Measurements from ENCODE around the gene KLRD1.
"Not testable (repeated sequence)": the region's sequence is repeated elsewhere in the genome, so short reads cannot be mapped to it uniquely, and the experiment has no call there.

KLRD1 gene

DNA sequence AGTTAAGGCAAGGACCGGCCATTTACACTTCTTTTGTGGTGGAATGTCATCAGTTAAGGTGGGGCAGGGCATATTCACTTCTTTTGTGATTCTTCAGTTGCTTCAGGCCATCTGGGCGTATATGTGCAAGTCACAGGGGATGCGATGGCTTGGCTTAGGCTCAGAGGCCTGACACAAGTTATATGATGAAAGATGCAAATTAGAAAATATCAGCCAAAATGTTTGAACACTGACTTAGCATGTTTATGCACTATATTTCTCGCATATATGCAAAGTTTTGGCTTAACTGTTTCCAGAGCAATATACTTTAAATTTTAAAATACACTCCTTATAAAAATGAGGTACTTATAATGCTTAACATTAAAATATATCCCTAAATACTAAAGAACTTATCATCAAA, 30.8 kb downstream of the KLRD1 start:
- DNase-seq (ENCODE audit: low read depth): not testable (repeated sequence)

DNA sequence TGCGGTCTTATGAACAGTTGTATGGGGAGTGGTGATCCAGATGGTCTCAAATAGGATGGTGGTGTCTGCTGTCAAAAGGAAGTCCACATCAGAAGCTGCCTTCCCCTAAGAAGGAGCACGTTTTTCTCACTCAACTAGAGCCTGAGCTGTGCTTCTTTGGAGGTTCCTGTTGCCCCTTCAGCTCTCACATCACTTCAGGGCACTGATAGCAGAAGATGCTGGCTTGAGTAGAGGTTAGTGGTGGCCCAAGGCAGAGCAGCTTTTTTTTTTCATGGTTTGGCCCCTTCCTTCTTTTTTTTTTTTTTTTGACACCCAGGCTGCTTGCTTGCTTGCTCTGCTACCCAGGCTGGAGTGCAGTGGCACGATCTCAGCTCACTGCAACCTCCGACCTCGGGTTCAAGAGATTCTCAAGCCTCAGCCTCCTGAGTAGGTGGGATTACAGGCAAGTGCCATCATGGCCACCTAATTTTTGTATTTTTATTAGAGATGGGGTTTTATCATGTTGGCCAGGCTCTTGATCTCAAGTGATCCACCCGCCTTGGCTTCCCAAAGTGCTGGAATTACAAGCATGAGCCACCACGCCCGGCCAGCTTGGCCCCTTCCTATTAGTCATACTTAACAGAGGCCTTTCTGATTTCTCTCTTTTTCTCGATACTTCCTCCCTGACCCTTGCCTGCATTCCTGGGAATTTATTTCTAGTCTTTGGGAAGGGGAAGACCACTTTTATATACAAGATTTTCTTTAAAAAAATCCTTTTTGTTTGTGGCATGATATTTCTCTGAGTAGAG, 31.6 kb downstream of the KLRD1 start:
- no peak for DNase-seq (ENCODE audit: low read depth)

DNA sequence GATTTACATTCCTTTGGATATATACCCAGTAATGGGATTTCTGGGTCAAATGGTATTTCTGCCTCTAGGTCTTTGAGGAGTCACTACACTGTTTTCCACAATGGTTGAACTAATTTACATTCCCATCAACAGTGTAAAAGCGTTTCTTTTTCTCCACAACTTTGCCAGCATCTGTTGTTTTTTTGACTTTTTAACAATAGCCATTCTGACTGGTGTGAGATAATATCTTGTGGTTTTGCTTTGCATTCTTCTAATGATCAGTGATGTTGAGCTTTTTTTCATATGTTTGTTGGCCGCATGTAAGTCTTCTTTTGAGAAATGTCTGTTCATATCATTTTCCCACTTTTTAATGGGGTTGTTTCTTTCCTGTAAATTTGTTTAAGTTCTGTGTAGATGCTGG, 33.3 kb downstream of the KLRD1 start:
- not testable (repeated sequence) for DNase-seq (ENCODE audit: low read depth)

DNA sequence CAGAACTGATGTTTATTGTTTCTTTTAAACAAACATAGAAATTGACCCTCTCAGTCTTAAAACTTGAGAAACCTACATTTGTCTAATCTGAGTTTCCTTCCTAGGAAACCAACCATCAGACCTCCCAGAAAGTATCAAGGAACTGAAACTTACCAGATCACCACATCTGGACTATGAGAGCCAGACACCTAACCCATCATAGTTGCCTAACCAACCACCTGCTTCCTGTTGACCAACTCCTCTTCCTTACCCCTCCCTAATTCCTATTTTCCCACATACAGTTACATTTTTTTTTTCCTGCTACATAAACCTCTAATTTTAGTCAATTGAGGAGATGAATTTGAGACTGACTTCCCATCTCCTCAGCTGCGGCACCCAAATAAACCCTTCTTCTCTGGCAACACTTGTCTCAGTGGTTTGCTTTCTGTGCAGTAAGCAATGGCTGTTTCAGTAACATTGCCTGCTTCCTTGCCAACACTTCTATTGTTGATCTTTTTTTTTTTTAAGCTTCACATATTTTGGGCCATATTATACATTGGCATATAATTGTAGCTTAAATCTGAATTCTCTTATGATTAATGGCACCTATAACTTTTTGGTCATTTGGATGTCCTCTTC, 34.3 kb downstream of the KLRD1 start:
- no peak for DNase-seq (ENCODE audit: low read depth)

DNA sequence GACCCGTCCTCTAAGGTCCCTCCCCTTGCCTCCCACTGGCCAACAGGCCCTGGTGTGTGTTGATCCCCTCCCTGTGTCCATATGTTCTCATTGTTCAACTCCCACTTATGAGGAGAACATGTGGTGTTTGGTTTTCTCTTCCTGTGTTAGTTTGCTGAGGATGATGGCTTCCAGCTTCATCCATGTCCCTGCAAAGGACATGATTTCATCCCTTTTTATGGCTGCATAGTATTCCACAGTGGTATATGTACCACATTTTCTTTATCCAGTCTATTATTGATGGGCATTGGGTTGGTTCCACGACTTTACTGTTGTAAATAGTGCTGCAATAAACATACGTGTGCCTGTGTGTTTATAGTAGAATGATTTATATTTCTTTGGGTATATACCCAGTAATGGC, 43.8 kb downstream of the KLRD1 start:
- not testable (repeated sequence) for DNase-seq (ENCODE audit: low read depth)

DNA sequence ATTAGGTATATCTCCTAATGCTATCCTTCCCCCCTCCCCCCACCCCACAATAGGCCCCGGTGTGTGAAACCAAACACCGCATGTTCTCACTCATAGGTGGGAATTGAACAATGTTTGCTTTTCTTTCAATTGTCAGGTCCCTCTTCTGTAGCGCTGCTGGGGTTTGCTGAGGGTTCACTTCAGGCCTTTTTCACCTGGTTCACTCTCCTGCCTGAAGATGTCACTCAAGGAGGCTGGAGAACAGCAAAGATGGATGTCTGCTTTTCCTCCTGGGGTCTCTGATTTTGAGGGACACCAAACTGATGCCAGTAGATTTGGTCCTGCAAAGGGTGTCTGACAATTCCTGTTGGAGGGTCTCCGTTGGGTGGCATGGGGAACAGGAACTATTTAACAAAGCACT, 46.4 kb downstream of the KLRD1 start:
- DNase-seq (ENCODE audit: low read depth): no peak

DNA sequence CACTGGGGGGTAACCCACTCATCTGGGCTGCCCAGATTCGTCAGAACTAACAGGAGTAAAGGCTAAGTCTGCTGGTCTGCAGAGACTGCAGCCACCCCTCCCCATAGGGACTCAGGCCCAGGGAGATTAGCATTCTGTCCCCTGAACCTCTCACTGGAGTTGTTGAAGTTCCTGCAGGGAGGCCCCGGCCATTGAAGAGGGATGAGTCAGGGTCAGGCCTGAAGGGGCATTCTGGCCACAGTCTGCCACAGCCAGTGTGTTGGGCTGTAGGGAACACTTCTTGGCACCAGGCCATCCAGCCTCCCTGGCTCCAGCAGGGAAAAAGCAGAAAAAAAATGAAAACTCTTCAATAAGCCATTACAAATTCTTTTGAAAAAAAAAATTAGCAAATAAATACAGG, 46.8 kb downstream of the KLRD1 start:
- no peak for DNase-seq (ENCODE audit: low read depth)

DNA sequence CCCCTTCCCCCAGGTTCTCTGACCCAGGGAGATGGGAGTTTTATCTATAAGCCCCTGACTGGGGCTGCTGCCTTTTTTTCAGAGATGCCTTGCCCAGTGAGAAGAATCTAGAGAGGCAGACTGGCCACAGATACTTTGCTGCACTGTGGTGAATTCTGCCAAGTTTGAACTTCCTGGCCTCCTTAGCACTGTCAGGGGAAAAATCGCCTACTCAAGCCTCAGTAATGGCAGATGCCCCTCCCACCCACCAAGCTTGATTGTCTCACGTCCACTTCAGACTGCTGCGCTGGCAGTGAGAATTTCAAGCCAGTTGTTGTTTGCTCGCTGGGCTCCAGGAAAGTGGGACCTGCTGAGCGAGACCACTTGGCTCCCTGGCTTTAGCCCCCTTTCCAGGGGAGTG, 50.5 kb downstream of the KLRD1 start:
- no peak for DNase-seq (ENCODE audit: low read depth)

DNA sequence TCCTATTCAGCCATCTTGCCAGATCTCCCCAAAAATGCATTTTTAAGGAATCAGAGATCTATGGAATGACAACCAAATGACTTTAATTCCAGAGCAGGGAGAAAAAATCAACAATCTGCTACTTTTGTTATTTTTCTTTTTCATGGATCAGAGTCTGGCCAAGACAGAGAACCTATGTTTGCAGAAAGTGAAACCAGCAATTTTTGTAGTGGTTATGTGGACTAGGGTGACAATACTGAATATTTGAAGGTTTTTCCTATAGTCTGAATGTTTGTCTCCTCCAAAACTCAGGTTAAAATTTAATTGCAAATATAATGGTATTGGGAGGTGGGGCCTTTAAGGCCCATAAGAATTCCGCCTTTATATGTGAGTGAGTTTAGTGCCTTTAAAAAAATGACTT, 51.3 kb downstream of the KLRD1 start:
- DNase-seq (ENCODE audit: low read depth): no peak

DNA sequence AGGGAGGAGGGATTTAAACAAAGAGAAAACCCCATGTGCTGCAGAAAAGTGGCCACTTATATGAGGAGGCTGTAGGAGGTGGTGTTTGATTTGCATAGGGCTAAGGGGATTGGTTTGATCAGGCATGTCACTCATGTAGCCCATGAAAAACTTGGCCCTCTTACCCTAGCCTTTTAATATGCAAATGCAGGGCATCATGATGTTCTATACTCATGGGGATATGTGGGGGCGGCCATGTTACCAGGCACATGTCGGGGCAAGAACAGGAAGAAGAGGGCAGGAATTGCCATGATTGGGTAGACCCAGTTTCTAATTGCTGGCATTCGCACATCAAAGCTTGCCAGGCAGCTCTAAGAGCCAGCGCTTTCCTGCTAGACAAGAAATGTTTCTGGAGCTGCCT, 53.4 kb downstream of the KLRD1 start:
- no peak for DNase-seq (ENCODE audit: low read depth)

DNA sequence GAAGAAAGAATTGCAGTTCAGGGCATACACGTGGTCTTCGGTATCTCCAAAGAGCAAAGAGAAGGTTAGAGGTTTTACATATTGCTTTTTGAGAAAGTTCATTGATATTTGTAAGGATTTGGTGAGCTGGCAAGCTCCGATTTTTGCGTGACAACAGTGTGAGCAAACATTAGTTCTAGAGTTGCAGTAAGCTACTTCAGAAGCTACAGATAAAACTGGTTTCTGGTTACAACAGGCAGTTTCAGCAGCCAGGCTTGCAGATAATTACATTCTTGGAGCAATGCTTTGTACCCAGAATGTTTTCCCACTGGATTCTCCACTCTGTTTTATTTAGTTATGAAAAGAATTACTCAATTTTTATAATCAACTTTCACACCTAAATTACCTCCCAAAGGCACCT, 54.0 kb downstream of the KLRD1 start:
- no peak for DNase-seq (ENCODE audit: low read depth)

DNA sequence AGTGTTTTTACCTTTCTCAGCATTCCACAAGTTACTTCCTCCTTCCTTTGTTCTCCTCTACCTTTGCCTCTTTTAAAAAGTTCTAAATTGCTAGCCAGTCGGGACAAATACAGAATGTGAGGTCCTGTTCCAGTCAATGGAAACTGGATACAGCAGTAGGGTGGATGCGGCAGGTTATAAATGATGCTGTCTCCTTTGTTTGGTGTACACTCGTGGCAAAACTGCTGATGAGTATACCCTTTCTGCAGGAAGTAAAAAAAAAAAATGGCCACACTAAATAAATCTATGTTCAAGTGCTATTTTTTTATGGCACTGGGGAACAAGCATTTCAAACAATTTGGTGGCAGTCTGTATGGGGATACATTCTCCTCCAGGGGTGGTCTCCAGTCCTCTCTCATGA, 54.7 kb downstream of the KLRD1 start:
- DNase-seq (ENCODE audit: low read depth): no peak

DNA sequence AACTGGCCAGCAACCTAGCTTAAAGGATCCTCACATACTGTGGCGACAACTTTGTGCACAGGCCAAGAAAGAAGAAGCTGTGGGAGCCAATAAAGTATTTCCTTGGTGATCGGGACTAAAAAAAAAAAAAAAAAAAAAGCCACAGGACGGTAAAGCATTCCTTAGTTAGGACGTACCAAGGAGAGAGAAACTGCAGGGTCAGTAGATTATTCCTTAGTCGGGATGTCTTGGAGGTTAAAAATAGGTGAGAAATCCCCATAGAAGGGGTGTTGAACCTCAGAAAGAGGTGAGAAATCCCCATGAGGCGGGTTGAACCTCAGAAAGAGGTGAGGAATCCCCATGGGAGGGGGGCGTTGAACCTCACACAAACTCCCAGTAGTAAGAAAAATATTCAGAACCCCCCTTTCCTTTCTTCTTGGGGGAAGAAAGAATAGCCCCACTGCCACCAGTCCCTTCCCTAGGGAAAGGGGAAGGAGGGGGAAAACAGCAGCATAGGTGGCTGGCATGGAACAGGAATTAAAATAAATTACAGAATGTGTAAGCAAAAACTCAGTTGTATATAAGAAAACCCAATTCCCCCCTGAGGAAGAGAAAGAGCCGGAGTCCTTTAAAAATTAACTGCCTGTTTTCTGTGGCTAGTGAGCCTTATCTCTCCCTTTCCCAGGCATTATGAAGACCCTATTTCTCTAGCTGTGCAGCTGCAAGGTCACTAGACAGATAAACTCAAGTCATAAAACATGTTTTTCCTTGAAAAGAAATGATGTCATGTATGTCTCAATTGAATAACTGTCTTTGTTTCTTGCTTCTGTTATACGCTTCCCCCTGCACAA, 55.4 kb downstream of the KLRD1 start:
- DNase-seq (ENCODE audit: low read depth): no peak

DNA sequence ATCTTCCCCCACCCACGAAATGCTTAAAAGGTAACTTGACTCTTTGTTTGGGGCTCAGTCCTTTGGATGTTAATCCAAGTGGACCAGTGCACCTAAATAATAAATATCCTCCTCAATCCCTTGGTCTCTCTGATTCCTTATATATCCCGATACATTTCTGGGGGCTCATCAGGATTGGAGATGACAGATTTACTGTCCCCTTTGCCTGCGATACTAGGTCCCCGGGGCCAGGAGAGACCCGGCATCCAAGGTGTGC, 55.9 kb downstream of the KLRD1 start:
- no peak for DNase-seq (ENCODE audit: low read depth)

DNA sequence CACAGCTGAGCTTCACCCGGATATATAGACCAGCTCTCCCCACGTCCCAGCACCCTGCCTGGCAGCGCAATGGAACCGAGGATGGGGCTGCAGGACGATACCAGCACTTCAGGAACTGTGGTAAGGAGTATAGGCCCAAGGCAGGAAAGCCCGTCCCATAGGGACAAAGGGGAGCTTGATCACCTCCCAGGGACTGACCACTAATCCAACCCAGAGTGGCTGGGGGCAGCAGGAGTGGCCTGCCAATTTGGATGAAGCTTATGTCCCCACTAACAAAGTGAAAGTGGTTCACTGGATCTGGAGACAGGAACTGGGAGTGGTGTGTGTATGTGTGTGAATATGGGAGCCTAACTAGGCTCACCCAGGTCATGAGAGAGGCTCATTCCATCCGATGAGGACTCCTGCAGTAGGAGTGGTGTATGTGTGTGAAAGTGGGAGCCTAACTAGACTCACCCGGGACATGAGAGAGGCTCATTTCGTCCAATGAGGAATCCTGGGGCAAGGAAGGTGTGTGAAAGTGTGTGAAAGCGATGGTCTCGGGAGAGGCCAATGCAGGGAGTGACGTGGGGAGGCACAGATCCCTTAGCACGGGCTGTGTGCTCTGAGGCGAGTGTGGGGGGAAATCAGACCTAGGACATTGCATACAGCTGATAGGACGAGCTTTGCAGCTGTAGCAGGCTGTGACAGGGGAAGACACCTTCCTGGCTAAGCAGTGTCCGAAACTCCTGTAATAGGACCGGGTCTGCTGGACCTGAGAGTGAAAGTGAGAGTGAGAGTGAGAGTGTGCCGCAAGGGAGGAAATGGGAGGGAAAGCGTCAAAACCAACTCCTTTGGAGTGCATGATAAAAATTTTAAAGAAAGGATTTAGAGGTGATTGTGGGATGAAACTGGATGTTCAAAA, 56.5 kb downstream of the KLRD1 start:
- DNase-seq (ENCODE audit: low read depth): no peak

DNA sequence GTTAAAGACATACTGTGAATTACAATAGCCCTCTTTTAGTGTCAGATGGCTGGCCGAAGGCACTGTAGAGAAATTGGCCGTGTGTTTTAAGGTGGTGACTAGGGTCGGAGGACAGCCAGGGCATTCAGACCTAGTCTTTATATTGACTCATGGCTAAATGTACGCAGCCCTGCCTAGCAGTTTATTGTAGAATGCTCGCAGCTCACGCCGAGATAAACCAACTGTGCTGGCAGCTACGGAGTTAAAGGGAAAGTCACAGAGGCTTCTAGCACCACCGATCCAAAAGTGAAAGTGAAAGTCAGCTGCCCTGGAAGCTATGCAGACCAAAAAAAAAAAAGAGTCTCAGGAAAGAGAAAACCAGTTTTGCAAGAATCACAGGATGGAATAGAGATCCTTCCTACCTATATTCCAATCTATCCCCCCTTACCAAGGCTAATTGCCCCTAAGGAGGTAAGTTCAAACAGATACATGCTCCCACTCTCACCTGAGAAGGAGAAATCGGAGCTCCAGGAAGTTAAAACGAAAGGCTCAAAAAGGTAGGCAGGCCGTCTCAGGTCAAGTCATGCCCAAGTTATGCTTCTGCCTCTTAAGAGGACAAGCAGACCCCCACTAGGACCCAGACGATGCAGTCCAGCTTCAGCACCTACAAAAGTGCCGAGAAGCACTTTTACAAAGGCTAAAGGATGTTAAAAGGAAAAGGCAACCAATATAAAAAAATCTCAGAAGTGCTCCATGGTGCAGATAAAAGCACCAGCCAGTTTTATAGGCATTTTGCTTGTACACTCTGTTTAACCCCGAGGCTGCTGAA, 57.3 kb downstream of the KLRD1 start:
- no peak for DNase-seq (ENCODE audit: low read depth)

DNA sequence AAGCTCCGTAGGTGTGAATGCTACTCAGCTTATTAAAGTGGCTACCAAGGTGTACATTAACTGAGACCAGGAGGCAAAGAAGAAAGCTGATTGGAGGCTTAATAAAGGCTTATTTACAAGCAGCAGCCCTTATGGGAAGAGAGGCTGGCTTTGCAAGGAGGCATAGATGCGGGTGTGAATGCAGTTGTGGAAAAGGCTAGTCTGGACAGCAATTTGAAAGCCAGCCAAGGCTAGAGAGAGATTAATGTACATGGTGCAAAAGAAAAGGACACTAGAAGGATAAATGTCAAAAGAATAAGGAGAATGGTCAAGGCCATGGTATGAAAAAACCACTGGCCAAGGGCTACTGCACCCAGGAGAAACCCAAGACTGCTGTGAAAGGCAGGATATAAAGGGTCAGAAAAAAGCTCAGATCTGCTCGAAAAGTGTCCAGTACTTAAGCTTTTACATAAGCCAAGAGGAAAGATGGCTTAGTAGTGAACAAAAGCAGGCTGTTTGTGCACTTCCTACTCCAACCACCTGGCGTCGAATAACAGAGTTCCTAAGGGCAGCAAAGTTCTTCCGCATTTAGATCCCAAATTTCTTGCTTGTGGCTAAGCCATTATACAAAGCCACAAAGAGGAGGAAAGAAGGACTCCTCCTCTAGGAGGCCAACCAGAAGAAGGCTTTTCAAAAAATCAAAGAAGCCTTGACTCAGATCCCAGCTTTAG, 58.2 kb downstream of the KLRD1 start:
- DNase-seq (ENCODE audit: low read depth): no peak

DNA sequence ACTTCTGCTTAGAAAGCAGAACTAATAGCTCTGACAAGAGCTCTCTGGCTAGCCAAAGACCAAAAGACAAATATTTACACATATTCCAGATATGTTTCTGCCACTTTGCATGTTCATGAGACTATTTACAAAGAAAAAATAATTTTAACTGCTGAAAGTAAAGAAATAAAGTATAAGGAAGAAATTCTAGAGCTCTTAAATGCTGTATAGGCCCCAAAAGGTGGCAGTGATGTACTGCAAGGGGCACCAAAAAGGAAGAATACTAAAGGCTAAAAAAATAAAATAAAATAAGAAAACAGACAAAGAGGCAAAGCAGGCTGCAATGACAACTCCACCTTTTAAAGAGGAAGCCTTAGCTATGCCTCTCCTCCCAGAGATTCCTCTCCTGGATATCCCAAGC, 59.2 kb downstream of the KLRD1 start:
- DNase-seq (ENCODE audit: low read depth): no peak

DNA sequence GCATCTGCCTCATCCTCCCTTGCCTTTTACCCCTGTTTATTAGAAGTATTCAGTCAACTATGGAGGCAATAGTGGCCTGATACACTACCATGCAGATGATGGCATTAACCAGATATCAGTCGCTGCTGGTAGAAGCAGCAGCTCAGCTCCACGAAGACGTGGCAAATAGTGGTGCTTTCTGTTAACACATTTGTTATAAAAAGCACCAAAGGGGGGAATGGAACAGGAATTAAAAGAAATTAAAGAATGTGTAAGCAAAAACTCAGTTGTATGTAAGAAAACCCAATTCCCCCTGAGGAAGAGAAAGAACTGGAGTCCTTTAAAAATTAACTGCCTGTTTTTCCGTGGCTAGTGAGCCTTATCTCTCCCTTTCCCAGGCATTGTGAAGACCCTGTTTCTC, 60.0 kb downstream of the KLRD1 start:
- not testable (repeated sequence) for DNase-seq (ENCODE audit: low read depth)

DNA sequence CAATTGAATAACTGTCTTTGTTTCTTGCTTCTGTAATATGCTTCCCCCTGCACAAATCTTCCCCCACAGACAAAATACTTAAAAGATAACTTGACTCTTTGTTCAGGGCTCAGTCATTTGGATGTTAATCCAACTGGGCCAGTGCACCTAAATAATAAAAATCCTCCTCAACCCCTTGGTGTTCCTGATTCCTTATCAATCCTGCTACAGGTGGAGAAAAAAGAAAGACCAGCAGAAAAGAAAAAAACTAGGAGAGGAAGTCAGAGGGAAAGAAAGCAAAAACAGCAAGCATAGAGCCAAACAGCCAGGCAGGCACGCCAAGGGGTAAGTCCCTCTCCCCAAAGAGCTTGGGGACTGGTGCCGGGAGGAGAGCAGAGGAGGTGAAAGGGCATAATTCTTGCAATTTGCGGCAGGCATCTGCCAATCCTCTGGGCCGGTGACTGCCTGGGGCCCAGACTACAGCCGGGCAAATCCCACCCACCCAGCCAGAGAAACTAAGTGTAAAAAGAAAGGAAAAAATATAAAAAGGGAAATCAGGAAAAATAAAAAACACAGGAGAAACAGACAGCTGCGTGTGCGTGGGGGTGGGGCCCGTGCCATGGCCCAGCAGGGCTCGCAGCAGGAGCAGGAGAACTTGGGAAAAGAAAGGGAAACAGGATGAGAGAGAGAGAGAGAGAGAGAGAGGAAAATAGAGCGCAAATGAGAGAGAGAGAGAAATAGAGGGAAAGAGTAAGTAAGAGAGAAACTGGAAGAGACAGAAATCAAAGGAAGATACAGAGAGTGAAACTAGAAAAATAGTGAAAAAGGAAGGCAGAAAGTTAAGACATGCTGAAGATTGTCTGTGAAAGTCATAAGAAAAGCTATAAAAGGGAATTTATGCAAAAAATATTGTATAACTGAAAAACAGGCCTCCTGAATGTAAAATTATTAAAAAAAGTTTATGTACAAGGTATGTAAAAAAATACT, 60.8 kb downstream of the KLRD1 start:
- no peak for DNase-seq (ENCODE audit: low read depth)

Measured in stimulated activated CD8-positive, alpha-beta memory T cell treated with anti-CD3 and anti-CD28 coated beads, Interleukin-7, amount 100 ng/mL, for 24 hours (primary cell).